ENCODE results near the gene PBX3. TPM values are rescaled to one million over a fixed set of nuclear protein-coding genes. Genes with fewer than 3 reads are reported as not detected.

The PBX3 gene
- total RNA-seq, 1 donor from 2014 or later = 11.0 TPM

GRCh38 chr9:125706651-125707471, 40.3 kb upstream of the PBX3 start, which contains the start of gene MAPKAP1:
Gene MAPKAP1 (minus strand): TSS chr9:125707208. CDS start chr9:125672574, 34,634 bp downstream.
- peak within 1 kb of the TSS; percentile 93 for H3K4me3 ChIP-seq (ENCODE audit: low read depth, low read length)
- peak; percentile 51 for DNase-seq (ENCODE audit: low read depth)
- TF ChIP-seq, protein P1, sequence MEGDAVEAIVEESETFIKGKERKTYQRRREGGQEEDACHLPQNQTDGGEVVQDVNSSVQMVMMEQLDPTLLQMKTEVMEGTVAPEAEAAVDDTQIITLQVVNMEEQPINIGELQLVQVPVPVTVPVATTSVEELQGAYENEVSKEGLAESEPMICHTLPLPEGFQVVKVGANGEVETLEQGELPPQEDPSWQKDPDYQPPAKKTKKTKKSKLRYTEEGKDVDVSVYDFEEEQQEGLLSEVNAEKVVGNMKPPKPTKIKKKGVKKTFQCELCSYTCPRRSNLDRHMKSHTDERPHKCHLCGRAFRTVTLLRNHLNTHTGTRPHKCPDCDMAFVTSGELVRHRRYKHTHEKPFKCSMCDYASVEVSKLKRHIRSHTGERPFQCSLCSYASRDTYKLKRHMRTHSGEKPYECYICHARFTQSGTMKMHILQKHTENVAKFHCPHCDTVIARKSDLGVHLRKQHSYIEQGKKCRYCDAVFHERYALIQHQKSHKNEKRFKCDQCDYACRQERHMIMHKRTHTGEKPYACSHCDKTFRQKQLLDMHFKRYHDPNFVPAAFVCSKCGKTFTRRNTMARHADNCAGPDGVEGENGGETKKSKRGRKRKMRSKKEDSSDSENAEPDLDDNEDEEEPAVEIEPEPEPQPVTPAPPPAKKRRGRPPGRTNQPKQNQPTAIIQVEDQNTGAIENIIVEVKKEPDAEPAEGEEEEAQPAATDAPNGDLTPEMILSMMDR (conservative IDR thresholded peaks at IDR 0.05; ENCODE audit: low read depth, low read length) = no peak

- peak overlapping the region; percentile 93 for H3K4me3 ChIP-seq (ENCODE audit: low read depth, low read length)
- no peak for DNase-seq (ENCODE audit: low read depth)
- TF ChIP-seq, protein P1 (conservative IDR thresholded peaks at IDR 0.05; ENCODE audit: low read depth, low read length) = no peak
Measured at GRCh38 chr9:125707472-125707804, 39.7 kb upstream of the PBX3 start.

- no peak overlapping the region for H3K4me3 ChIP-seq (ENCODE audit: low read depth, low read length)
- DNase-seq (ENCODE audit: low read depth) = no peak
- TF ChIP-seq, protein P1 (conservative IDR thresholded peaks at IDR 0.05; ENCODE audit: low read depth, low read length) = no peak
Measured at GRCh38 chr9:125726456-125727132, 20.6 kb upstream of the PBX3 start.

DNA sequence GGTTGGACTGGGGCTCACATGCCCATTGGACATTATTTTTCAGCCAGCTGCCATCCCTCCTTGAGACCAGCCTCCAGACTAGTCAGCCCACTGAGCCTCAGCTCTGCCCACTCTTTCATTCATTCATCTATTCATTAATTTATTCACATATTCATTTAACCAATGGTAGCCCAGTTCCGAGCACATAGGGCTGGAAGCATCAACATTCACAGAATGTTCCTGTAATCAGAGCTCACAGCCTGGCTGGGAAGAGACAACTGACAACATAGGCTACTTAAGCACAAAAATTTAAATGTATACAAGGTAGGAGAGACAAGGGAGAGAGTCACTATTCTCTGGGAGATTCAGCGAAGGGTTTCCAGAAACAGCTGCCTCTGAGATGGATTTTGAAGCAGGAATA, 17.0 kb upstream of the PBX3 start:
- DNase-seq (ENCODE audit: low read depth) = no peak
- TF ChIP-seq, protein P1 (conservative IDR thresholded peaks at IDR 0.05; ENCODE audit: low read depth, low read length) = no peak
- no peak overlapping the region for H3K4me3 ChIP-seq (ENCODE audit: low read depth, low read length)

DNA sequence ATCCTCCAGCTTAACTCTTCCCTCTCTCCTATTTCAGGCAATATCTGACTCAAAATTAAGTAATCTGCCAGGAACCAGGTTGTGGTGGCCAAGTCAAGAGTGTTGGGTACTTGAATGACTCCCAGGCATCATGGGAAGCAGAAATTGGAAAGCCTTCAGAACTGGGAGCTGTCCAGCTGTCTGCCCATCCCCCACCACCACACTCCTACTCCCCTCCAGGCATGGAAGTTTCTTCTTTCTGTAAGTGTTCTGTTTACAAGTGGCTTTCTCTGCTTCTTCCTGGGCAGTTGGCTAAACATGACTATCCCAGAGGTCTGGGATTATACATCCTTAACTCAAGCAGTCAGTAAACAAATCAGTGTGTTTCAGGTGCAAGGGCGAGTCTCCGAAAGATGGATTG, 14.6 kb upstream of the PBX3 start:
- DNase-seq (ENCODE audit: low read depth) = no peak
- TF ChIP-seq, protein P1 (conservative IDR thresholded peaks at IDR 0.05; ENCODE audit: low read depth, low read length) = no peak
- no peak overlapping the region for H3K4me3 ChIP-seq (ENCODE audit: low read depth, low read length)

DNA sequence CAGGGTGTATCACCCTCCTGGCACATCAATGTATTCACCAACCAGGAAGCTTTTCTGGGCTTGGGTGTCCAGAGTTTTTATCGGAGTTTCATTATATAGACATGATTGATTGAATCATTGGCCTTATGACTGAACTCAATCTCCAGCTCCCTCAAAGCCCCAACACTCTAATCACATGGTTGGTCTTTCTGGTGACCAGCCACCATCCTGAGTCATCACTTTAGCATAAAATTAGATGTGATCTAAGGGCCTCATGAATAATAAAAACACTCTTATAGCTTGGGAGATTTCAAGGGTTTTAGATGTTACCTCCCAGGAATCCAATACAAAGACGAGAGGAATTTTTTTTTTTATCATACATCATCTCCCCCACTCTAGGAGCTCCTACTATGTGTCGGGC, 7.7 kb upstream of the PBX3 start:
- no peak overlapping the region for H3K4me3 ChIP-seq (ENCODE audit: low read depth, low read length)
- no peak for DNase-seq (ENCODE audit: low read depth)
- TF ChIP-seq, protein P1 (conservative IDR thresholded peaks at IDR 0.05; ENCODE audit: low read depth, low read length) = no peak

Data from epithelial cell of proximal tubule (primary cell).